Femur (tissue), 1 donor: ENCODE results near the gene CDC14C.
"Not testable (repeated sequence)": the region's sequence is repeated elsewhere in the genome, so short reads cannot be mapped to it uniquely, and the experiment has no call there.

ENCODE experiments used
- DNase-seq: peaks from one replicate; pipeline ENCODE4 v3.0.0-alpha.2; 2017

Gene CDC14C

DNA sequence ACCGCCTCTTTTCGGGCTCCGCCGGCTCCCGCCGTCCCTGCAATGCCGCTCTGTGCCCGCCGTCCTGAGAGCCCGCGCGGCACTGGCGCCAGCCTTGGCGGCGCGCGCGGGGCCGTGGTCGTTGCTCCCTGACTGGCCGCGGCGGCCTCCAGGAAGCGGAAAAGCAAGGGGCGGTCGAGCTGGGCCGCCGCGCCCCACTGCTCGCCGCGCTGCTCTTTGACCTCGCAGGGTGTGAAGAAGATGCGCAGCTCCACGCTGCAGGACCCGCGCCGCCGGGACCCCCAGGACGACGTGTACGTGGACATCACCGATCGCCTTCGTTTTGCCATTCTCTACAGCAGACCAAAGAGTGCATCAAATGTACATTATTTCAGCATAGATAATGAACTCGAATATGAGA lies at the start of gene CDC14C:
Gene CDC14C (plus strand): TSS at position 115 of the 400 bp plus-strand sequence. CDS start 126 bp downstream, at position 241.
- no peak for DNase-seq

- peak; percentile 43 for DNase-seq
Measured at GRCh38 chr7:48875045-48875916, 49.1 kb upstream of the CDC14C start.

GRCh38 chr7:48876087-48876486 lies 48.3 kb upstream of the CDC14C start:
- no peak for DNase-seq

DNA sequence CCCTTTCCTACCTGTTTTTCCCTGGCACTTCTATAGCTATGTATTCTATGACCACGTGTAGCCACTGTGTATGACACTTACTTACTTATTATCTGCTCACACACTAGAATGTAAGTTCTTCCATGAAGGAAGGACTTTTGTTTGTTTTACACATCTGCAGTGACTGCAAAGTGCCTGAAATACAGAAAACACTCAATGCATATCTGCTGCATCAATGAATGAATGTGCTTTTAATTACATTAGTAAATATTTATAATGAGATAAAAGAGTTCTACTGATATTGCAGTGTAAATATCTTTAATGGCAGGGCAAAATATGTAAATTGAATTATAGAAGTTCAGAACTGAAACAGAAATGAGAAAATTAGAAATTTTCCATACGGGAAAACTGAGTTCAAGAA lies 43.5 kb upstream of the CDC14C start:
- DNase-seq, result no peak

DNA sequence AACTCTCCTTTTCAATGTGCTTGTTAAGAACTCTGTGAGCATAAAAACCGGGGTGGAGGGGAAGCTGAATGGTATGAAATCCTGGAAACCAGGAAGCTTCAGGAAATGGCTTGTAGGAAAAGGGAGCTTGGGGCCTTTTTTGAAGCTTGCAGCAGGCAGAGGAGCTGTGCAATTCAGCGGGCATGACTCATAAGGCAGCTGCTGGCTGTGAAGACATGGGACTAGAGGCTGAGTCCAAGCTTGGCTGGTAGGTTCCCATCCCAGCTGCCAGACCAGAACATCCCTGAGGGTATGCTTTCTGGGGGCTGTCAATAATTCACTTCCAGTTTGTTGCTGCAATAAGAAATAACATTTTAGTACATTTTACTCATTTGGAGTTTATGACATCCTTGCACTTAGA lies 36.8 kb upstream of the CDC14C start:
- DNase-seq, result no peak

DNA sequence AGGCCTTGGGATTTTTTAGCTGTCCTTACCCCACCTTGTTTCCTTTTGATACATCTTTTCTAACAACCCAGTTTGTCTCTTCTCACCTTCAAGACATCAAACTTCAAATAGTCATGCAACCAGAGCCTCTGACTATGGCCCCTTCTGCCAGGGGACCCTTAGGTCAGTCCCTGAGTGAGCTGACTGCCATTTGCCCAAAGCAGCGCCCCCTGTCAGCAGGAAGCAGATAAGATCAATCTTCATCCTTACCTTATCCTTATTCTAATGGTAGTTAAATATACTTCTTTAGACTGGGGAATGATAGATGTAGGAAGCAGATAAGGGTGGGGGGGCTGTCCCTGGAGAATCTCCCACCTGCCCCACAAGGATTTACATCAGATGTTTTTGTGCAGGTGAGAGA lies 29.8 kb upstream of the CDC14C start:
- DNase-seq, result no peak

DNA sequence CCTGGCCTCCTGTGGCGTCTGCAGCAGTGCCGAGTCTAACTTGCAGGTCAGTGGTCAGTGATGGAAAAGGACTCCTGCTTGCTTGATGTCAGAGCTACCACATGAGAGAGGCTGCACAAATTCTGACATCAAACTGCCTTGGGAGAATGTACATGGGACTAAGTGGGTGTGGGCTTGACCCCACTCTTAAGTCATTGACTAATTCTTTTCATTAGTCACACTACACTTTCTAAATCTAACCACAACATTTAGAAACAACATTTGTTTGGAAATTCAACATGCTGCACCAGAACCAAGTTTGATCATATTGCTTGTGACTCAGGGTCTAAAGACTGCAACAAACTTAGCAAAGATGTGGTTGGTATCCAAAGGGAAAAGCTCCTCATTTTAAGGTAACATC lies 24.4 kb upstream of the CDC14C start:
- DNase-seq, result no peak

DNA sequence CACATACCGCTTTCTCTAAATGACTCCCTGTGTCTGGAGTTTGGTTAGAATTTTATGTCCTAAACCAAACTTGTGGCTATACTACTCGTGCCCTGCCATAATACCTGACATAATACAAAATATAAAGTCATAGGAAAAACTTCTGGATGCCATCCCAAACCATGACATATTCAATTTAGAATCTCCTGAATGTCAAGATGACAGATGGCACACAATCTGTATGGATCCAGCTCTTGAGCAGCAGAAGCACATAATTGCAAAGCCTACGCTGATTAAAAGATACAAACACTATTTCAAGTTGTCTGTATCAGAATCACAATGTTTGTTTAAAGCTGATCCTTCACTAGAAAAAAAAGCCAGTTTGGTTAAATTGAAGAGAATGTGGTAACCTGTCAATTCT lies 22.4 kb upstream of the CDC14C start:
- no peak for DNase-seq

- DNase-seq, result no peak
Measured at GRCh38 chr7:48904975-48905374, 19.4 kb upstream of the CDC14C start.

GRCh38 chr7:48905686-48906085 lies 18.7 kb upstream of the CDC14C start:
- DNase-seq, result not testable (repeated sequence)

DNA sequence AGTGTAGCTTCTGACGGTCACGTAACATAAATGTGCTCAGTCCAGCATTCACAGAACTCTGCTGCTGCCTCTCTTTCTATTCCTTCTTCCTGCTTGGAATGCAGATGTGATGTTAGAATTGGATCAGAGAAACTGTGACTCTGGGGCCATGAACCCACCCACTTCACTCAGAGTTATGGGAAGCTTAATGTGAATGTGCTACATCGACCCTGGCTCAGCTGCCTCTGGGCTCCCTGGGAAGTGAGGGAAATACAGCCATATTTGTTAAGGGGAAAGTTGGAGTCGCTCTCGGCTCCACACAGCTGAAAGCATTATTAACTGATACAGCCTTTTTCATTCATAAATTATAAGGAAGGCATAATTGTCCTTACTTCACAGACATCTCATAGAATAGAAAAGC lies 14.5 kb upstream of the CDC14C start:
- DNase-seq, result not testable (repeated sequence)

GRCh38 chr7:48931481-48931880 lies 7.1 kb downstream of the CDC14C start:
- DNase-seq, result no peak

- DNase-seq, result no peak
Measured at GRCh38 chr7:48932126-48932910, 8.0 kb downstream of the CDC14C start.

DNA sequence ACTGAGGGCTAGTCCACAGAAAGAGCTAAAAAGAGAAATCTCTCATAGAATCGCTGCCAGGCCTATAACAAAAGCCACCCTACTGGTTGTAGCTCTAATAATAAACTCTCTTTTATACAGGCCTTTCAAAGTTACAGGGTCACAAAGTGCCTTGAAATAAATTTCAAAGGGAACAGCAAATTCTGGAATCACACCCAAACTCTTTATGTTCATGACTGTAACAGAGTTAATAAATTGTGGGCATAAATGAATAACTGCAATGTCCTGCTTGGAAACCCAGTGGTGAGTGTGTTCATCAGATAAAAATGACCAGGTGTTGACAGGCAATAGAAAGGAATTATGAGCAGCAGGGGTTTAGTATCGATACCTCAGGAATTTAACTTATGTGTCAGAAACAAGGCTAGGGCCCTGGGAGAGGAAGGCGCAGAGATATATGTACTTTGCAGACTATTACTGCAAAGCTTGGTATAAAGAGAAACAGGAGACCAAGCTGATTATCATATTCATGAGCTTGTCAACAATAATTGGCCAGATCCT lies 9.3 kb downstream of the CDC14C start:
- DNase-seq, result no peak

DNA sequence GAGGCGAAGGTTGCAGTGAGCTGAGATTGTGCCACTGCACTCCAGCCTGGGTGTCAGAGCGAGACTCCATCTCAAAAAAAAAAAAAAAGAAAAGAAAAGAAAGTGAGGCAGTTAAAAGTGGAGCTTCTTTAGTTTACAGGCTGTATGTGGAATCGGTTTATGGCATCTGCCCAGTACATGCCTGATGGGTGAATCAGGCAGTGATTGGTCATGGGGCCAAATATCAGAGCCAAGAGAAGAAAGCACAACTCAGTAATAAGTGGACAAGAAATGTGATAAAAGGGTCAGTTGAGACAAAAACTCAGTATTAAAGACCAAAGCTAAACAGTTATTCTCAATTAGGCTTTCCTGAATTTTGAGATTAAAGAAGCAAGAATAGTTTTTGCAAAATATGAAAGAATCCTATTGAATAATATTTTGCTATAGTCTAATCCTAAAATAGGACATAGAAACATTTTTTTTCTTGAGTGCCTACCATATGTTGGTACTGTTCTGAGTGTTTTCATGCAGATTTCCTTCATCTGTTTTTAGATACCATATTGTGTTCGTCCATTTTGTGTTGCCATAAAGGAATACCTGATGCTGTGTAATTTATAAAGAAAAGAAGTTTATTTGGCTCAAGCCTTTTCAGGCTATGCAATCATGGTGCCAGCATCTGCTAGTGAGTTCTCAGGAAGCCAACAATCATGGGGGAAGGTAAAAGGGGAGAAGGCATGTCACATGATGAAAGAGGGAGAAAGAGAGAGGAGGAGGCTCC lies 14.4 kb downstream of the CDC14C start:
- DNase-seq, result no peak

GRCh38 chr7:48943279-48943990 lies 19.1 kb downstream of the CDC14C start:
- no peak for DNase-seq

DNA sequence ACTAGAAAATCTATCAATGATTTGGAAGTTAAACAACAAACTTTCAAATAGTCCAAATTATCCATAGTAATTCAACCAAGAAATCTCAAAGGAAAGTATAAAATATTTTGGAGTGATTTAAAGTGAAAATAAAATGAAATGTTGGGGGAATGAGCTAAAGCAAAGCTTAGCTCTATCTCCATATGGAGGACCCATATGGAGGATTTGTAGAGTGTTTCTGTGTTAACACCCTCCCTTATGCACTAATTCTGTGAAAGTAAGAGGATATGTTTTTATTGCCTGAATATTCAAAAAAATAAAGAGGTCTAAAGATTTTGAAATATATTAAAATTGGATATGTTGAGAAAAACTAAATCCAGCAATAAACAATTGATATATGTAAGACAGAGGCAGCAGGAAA lies 31.6 kb downstream of the CDC14C start:
- DNase-seq, result no peak

- no peak for DNase-seq
Measured at GRCh38 chr7:48959676-48960075, 35.3 kb downstream of the CDC14C start.

DNA sequence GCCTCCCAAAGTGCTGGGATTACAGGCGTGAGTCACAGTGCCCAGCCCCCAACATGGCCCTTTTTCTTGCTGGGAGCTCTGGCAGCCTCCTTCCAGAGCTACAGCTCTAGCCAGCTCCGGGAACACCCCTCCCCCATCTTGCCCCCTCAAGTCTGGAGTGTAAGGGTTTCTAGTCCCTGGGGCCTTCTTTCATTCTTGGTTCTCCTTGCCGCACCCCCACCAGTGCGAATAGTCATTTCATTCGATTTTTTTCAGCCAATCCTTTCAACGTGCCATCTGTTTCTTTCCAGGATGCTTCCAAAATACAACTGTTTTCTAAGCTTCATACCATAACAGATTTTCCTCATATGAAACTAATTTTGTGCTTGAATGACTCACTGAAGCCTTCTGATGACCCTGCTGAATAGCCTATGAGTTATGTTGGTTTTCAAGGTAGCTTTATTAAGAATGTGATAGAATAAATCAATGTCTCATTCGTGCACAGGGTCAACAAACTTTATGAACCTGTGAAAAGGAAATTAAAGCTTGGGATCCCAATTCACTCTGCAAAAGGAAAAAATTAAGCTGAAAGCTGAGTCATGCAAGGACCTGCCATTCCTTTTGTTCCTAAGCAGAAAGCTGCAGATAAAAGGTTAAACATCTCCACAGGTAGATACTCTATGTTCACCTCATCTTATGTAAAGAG lies 38.6 kb downstream of the CDC14C start:
- DNase-seq, result no peak

DNA sequence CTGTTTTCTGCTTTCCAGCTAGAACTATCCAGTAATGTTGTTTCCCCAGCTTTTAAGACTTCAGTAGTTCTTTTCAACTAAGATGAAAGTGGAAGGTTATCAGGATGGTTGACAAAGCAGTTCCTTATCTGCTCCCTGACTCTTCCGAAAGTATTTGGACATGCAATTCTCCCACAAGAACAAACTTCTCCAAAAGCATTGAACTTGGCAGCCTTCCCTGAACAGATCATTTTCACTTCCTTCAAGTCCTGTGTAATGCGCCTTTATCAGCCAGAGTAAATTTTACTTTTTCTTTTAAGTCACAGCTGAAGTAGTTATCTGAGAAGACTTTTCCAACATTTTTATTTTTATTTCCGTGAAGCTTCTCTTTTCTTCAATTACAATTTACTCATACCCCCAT lies 39.7 kb downstream of the CDC14C start:
- peak; percentile 15 for DNase-seq

DNA sequence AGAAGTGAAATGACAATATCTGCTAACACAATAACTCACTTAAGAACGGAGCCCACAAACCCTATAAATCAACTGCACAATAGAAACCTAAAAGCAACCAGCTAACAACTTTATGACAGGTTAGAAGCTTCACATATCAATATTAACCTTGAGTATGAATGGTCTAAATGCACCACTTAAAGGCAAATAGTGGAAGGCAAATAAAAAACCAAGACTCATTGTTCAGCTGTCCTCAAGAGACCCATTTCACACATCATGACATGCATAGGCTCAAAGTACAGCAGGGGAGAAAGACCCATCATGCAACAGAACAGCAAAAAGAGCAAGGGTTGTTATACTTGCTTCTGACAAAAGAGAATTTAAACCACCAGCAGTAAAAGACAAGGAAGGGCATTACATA lies 46.8 kb downstream of the CDC14C start:
- DNase-seq, result no peak

- DNase-seq, result no peak
Measured at GRCh38 chr7:48976253-48976652, 51.9 kb downstream of the CDC14C start.
